ENCODE data around the gene SFXN1.

DNA sequence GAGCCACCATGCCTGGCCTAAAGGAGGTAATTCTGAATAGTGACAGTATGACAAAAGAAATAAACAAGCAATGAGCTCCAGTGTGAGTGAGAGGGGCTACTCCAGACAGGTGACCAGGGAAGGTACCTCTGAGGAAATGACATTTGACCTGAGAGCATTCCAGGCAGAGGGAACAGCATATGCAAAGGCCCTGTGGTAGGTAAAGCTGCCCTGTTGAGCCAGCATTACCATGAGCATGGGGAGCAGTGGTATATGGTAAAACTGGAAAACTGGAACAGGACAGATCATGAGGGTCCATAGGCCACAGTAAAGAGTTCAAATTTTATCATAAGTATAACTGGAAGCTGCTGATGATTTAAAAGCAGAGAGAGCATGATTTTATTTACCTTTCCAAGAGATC, 6.0 kb upstream of the SFXN1 start:
- TF ChIP-seq, protein P1, sequence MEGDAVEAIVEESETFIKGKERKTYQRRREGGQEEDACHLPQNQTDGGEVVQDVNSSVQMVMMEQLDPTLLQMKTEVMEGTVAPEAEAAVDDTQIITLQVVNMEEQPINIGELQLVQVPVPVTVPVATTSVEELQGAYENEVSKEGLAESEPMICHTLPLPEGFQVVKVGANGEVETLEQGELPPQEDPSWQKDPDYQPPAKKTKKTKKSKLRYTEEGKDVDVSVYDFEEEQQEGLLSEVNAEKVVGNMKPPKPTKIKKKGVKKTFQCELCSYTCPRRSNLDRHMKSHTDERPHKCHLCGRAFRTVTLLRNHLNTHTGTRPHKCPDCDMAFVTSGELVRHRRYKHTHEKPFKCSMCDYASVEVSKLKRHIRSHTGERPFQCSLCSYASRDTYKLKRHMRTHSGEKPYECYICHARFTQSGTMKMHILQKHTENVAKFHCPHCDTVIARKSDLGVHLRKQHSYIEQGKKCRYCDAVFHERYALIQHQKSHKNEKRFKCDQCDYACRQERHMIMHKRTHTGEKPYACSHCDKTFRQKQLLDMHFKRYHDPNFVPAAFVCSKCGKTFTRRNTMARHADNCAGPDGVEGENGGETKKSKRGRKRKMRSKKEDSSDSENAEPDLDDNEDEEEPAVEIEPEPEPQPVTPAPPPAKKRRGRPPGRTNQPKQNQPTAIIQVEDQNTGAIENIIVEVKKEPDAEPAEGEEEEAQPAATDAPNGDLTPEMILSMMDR (IDR thresholded peaks at IDR 0.05; ENCODE audit: low read depth, low read length, missing input control) = no peak
- TF ChIP-seq, protein P2, sequence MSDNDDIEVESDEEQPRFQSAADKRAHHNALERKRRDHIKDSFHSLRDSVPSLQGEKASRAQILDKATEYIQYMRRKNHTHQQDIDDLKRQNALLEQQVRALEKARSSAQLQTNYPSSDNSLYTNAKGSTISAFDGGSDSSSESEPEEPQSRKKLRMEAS (IDR thresholded peaks at IDR 0.05) = no peak
- TF ChIP-seq GABPA (IDR thresholded peaks at IDR 0.05 in 1 of 2, conservative IDR thresholded peaks at IDR 0.05 in 1 of 2) (no peak), REST (IDR thresholded peaks at IDR 0.05) (no peak)

Data from liver (tissue), 3 donors.